Activated CD4-positive, alpha-beta T cell treated with anti-CD3 and anti-CD28 coated beads, Interleukin-10, Interleukin-2, amounts not matched to agents 100 ng/mL and 50 ng/mL, durations not matched to agents 16 hours and 8 hours (primary cell): ENCODE data around the gene PDK4.
"Not testable (repeated sequence)": the region's sequence is repeated elsewhere in the genome, so short reads cannot be mapped to it uniquely, and the experiment has no call there.

Source experiments
- DNase-seq: peaks from one replicate; pipeline ENCODE4 v3.0.0-alpha.2; 2020

Gene PDK4

GRCh38 chr7:95596198-95597063 is at the start of gene PDK4:
TSS of gene PDK4 (minus strand) at chr7:95596516. CDS start at chr7:95596293, 223 bp downstream.
- no peak for DNase-seq

- DNase-seq: no peak
Measured at GRCh38 chr7:95642173-95642572, 45.9 kb upstream of the PDK4 start.

- no peak for DNase-seq
Measured at GRCh38 chr7:95636140-95636940, 40.0 kb upstream of the PDK4 start.

GRCh38 chr7:95632609-95633008 is 36.3 kb upstream of the PDK4 start:
- DNase-seq: no peak

- no peak for DNase-seq
Measured at GRCh38 chr7:95631527-95631926, 35.2 kb upstream of the PDK4 start.

- no peak for DNase-seq
Measured at GRCh38 chr7:95630702-95631458, 34.6 kb upstream of the PDK4 start.

- DNase-seq: no peak
Measured at GRCh38 chr7:95628831-95629439, 32.6 kb upstream of the PDK4 start.

- no peak for DNase-seq
Measured at GRCh38 chr7:95623788-95624187, 27.5 kb upstream of the PDK4 start.

GRCh38 chr7:95622859-95623258 is 26.5 kb upstream of the PDK4 start:
- DNase-seq: no peak

- no peak for DNase-seq
Measured at GRCh38 chr7:95622001-95622549, 25.8 kb upstream of the PDK4 start.

- DNase-seq: no peak
Measured at GRCh38 chr7:95621404-95621803, 25.1 kb upstream of the PDK4 start.

GRCh38 chr7:95620631-95621030 is 24.3 kb upstream of the PDK4 start:
- DNase-seq: no peak

GRCh38 chr7:95619921-95620320 is 23.6 kb upstream of the PDK4 start:
- no peak for DNase-seq

GRCh38 chr7:95619517-95619916 is 23.2 kb upstream of the PDK4 start:
- no peak for DNase-seq

GRCh38 chr7:95614442-95614940 is 18.2 kb upstream of the PDK4 start:
- DNase-seq: no peak

GRCh38 chr7:95611224-95611623 is 14.9 kb upstream of the PDK4 start:
- no peak for DNase-seq

- no peak for DNase-seq
Measured at GRCh38 chr7:95609277-95609971, 13.1 kb upstream of the PDK4 start.

GRCh38 chr7:95608359-95609173 is 12.2 kb upstream of the PDK4 start:
- DNase-seq: no peak

- DNase-seq: no peak
Measured at GRCh38 chr7:95607561-95607960, 11.2 kb upstream of the PDK4 start.

GRCh38 chr7:95605275-95605674 is 9.0 kb upstream of the PDK4 start:
- no peak for DNase-seq

GRCh38 chr7:95604811-95605210 is 8.5 kb upstream of the PDK4 start:
- not testable (repeated sequence) for DNase-seq
